ENCODE results near the gene NSMCE1. TPM values are rescaled to one million over a fixed set of nuclear protein-coding genes. Genes with fewer than 3 reads are reported as not detected.
"Not testable (repeated sequence)": the region's sequence is repeated elsewhere in the genome, so short reads cannot be mapped to it uniquely, and the experiment has no call there.

NSMCE1 gene
- total RNA-seq, 1 donor from 2014 or later: 21.0 TPM

DNA sequence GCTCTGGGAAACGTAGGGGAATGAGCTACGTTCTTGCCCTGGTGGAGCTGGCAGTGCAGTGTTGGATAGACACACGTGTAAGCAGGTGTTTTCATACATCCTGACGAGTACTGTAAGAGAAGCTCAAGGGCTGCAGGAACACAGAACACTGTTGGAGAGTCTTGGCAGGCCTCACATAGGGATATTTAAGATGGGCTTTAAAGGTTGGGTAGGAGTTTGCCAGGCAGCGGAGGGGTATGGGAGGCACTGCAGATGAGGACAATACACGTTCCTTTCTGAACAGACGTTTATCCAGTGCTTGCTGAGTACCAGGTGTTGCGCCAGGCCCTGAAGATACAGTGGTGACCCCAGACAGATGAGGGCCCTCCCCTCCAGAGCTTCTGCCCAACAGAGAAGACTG is 59.0 kb downstream of the NSMCE1 start:
- Mint-ChIP-seq H3K4me3 (ENCODE audit: unreplicated experiment) (no peak overlapping the region), H3K36me3 (ENCODE audit: low read depth, unreplicated experiment) (no peaks in the 10 kb centered on the region), H3K9me3 (ENCODE audit: unreplicated experiment) (no peaks in the 10 kb centered on the region), H3K27me3 (ENCODE audit: unreplicated experiment) (peaks cover 4% of the 10 kb centered on the region), H3K27ac (ENCODE audit: unreplicated experiment) (no peak overlapping the region), H3K4me1 (ENCODE audit: unreplicated experiment) (no peaks in the 10 kb centered on the region)
- DNase-seq (ENCODE audit: low spot score): no peak
- no peak for TF ChIP-seq CTCF (IDR thresholded peaks at IDR 0.05; ENCODE audit: unreplicated experiment)

DNA sequence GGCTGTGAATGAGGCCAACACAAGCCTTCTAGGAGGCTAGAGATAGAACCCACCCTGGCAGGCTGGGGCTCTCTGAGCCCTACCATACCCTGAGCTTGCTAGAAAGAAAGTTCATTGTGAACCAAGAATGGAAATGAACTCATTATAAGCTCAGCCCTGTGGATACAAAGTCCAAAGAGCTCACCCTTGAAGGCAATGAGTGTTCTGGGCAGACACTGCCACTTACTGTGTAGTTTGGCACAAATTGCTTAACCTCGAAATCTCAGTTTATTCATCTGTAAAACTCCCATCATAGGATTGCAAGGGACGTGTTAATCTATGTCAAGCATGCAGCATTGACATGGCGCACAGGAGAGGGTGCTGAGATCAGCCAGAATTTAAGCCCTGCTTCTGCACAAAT is 59.8 kb downstream of the NSMCE1 start:
- no peak for DNase-seq (ENCODE audit: low spot score)
- peaks cover 6% of the 10 kb centered on the region for H3K27me3 Mint-ChIP-seq (ENCODE audit: unreplicated experiment)
- no peak overlapping the region for H3K27ac Mint-ChIP-seq (ENCODE audit: unreplicated experiment)
- no peaks in the 10 kb centered on the region for H3K9me3 Mint-ChIP-seq (ENCODE audit: unreplicated experiment)
- H3K36me3 Mint-ChIP-seq (ENCODE audit: low read depth, unreplicated experiment): no peaks in the 10 kb centered on the region
- no peak overlapping the region for H3K4me3 Mint-ChIP-seq (ENCODE audit: unreplicated experiment)
- no peak for TF ChIP-seq CTCF (IDR thresholded peaks at IDR 0.05; ENCODE audit: unreplicated experiment)
- H3K4me1 Mint-ChIP-seq (ENCODE audit: unreplicated experiment): peaks cover 5% of the 10 kb centered on the region

GRCh38 chr16:27208081-27208680 is 60.4 kb downstream of the NSMCE1 start:
- Mint-ChIP-seq H3K27ac (ENCODE audit: unreplicated experiment) (no peak overlapping the region), H3K4me1 (ENCODE audit: unreplicated experiment) (peaks cover 5% of the 10 kb centered on the region), H3K9me3 (ENCODE audit: unreplicated experiment) (no peaks in the 10 kb centered on the region), H3K36me3 (ENCODE audit: low read depth, unreplicated experiment) (no peaks in the 10 kb centered on the region), H3K4me3 (ENCODE audit: unreplicated experiment) (no peak overlapping the region), H3K27me3 (ENCODE audit: unreplicated experiment) (peaks cover 6% of the 10 kb centered on the region)
- TF ChIP-seq CTCF (IDR thresholded peaks at IDR 0.05; ENCODE audit: unreplicated experiment): no peak
- DNase-seq (ENCODE audit: low spot score): no peak

DNA sequence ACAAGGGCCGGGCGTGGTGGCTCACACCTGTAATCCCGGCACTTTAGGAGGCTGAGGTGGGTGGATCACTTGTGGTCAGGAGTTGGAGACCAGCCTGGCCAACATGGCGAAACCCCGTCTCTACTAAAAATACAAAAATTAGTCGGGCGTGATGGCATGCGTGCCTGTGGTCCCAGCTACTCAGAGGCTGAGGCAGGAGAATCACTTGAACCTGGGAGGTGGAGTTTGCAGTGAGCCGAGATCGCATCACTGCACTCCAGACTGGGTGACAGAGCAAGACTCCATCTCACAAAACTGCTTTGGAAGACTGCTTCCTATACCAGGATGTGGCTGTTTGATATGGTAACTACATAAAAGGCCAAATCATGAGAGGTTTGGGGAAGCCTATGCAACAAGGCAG is 61.5 kb downstream of the NSMCE1 start:
- H3K4me3 Mint-ChIP-seq (ENCODE audit: unreplicated experiment): not testable (repeated sequence)

GRCh38 chr16:27205423-27206065 is 63.0 kb downstream of the NSMCE1 start:
- no peak for DNase-seq (ENCODE audit: low spot score)
- Mint-ChIP-seq H3K27ac (ENCODE audit: unreplicated experiment) (no peak overlapping the region), H3K36me3 (ENCODE audit: low read depth, unreplicated experiment) (no peaks in the 10 kb centered on the region), H3K4me3 (ENCODE audit: unreplicated experiment) (no peak overlapping the region), H3K9me3 (ENCODE audit: unreplicated experiment) (no peaks in the 10 kb centered on the region), H3K4me1 (ENCODE audit: unreplicated experiment) (peaks cover 5% of the 10 kb centered on the region), H3K27me3 (ENCODE audit: unreplicated experiment) (peaks cover 9% of the 10 kb centered on the region)
- no peak for TF ChIP-seq CTCF (IDR thresholded peaks at IDR 0.05; ENCODE audit: unreplicated experiment)

More for the DNA sequence above, 61.5 kb downstream of the NSMCE1 start:
- not testable (repeated sequence) for H3K9me3 Mint-ChIP-seq (ENCODE audit: unreplicated experiment); H3K27me3 Mint-ChIP-seq (ENCODE audit: unreplicated experiment); DNase-seq (ENCODE audit: low spot score); H3K27ac Mint-ChIP-seq (ENCODE audit: unreplicated experiment); H3K36me3 Mint-ChIP-seq (ENCODE audit: low read depth, unreplicated experiment); H3K4me1 Mint-ChIP-seq (ENCODE audit: unreplicated experiment)
